Neuron (in vitro differentiated cells): ENCODE results near the gene RFX5.

ENCODE experiments used
- H2AFZ ChIP-seq: one replicate; pipeline ENCODE4 v1.6.1; 2013; ENCODE audit warnings: low read depth, mild to moderate bottlenecking, inconsistent platforms, low read length, moderate library complexity
- H3K27me3 ChIP-seq: one replicate; pipeline ENCODE4 v1.6.1; 2013; ENCODE audit warnings: low read length; ENCODE audit not compliant: insufficient read depth
- H3K36me3 ChIP-seq: one replicate; pipeline ENCODE4 v1.6.1; 2013; ENCODE audit warnings: low read length; ENCODE audit not compliant: insufficient read depth
- H3K4me1 ChIP-seq: one replicate; pipeline ENCODE4 v1.6.1; 2013; ENCODE audit warnings: low read length; ENCODE audit not compliant: insufficient read depth
- H3K4me3 ChIP-seq: 2 replicates; pipeline ENCODE4 v1.5.1; 2013; ENCODE audit warnings: mild to moderate bottlenecking, low read length, moderate library complexity
- H3K9me3 ChIP-seq: one replicate; pipeline ENCODE4 v1.6.1; 2013; ENCODE audit warnings: low read length

RFX5 gene

DNA sequence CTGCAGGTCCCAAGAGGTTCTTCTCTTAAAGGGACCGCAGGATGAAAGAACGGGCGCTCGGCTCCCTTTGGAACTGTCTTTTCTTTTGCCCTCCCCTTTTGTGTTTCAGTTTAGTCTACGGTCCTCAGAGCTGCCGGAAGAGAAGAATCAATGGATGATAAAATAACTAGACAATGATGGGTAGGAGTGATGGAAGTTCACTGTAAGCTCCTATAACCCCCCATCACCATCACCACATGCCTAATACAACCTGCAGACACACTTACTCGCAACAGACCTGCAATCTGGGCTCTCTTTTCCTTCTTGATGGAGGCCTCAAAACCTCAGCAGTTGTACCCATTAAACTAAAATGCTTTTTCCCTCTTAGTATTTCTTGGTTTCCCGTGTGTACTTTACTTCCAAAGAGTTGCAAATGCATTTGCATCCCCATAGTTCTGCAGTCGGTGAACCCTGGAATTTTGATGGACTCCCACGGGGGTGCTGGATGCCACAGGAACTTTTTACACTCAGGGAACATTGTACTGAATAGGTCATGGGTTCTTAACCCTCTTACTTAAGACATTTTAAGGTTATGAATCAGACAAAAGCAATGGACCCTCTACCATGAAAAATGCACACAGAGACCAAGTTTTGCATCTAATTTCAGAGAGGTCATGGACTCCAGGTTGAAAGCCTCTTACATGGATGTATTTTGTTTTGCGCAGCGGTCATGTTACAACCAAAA is 633 bp upstream of the RFX5 start:
- peak overlapping the region; percentile 92 for H3K4me3 ChIP-seq
- H3K36me3 ChIP-seq, result peaks cover 24% of the 10 kb centered on the region
- H3K27me3 ChIP-seq, result no peaks in the 10 kb centered on the region
- peaks cover 2% of the 10 kb centered on the region for H3K9me3 ChIP-seq
- H3K4me1 ChIP-seq, result peaks cover 26% of the 10 kb centered on the region
- H2AFZ ChIP-seq, result no peak overlapping the region

DNA sequence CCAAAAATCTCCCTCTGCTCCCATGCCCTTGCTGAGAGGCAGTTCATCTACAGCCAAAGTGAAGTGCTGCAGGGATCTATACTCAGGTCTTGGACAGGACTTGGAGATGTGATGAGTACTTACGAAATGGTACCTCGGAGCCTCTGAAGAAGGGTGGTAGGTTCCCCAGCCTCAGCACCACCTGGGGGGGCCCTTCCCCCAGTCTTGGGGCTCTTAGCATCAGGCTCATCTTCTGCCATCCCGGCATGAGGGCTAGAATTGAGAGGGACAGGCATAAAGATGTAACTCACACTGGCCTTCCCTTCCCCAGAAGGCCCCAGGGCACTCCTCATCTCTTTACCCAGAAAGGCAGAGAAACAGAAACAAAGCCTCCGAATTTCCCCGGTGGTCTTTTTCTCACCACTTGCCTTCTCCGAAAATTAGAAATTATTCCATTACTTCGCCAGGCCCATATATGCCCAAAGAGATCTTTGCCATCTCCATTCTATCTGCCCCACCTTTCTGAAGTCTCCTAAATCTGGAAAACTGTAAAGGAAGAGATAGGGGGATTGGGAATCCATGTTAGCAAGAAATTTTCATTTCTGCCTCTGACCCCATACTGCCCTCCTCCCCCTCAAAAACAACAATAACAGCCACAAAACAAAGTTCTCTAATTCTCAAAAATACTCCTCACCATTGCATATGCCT is 827 bp downstream of the RFX5 start:
- Histone ChIP-seq H3K27me3 (no peaks in the 10 kb centered on the region), H2AFZ (peak overlapping the region; percentile 62), H3K4me1 (peaks cover 34% of the 10 kb centered on the region)

DNA sequence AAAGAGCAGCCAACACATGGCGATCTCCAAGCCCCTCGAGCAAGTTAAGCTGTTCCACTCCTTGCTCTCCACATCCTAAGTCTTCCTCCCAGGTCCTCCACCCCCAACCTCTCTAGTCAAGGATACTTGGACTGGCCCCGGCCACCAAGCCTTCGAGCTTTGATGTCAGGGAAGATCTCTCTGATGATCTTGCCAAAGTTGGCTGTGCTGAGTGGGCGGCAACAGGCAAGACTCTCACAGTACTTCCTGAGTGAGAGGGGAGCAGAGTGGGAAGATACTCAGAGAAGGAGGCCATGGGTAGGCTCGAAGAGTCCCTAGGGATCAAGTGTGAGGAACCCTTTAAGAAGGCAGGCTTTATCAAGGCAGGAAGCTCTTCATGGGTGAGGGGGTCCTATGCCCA is 2.8 kb downstream of the RFX5 start:
- H3K4me3 ChIP-seq, result no peak overlapping the region
- no peaks in the 10 kb centered on the region for H3K27me3 ChIP-seq
- peaks cover 31% of the 10 kb centered on the region for H3K36me3 ChIP-seq
- no peak overlapping the region for H2AFZ ChIP-seq
- H3K4me1 ChIP-seq, result peaks cover 36% of the 10 kb centered on the region
- no peaks in the 10 kb centered on the region for H3K9me3 ChIP-seq

More for the DNA sequence above, 827 bp downstream of the RFX5 start:
- no peaks in the 10 kb centered on the region for H3K9me3 ChIP-seq
- peaks cover 31% of the 10 kb centered on the region for H3K36me3 ChIP-seq
- peak overlapping the region; percentile 92 for H3K4me3 ChIP-seq

DNA sequence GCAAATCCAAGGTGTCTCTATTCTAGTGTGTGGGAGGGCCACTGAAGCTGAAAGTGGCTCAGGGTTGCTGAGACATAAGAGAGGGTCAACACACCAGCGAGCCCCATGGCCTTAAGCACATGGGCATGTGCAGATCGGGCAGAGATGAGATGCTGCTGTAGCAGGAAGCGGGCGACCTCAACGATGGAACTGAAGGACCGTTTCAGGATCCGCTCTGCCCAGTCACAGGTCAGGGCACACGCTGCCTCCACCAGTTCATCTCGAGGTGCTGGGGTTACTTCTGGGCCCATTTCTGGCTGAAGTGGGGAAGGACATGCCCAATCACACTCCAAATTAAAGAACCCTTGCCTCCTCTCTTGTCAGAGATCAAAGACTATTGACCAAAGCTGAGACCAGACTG is 3.5 kb downstream of the RFX5 start:
- H3K27me3 ChIP-seq, result no peaks in the 10 kb centered on the region
- H3K9me3 ChIP-seq, result no peaks in the 10 kb centered on the region
- H3K36me3 ChIP-seq, result peaks cover 31% of the 10 kb centered on the region
- no peak overlapping the region for H3K4me3 ChIP-seq
- no peak overlapping the region for H2AFZ ChIP-seq
- peaks cover 36% of the 10 kb centered on the region for H3K4me1 ChIP-seq

DNA sequence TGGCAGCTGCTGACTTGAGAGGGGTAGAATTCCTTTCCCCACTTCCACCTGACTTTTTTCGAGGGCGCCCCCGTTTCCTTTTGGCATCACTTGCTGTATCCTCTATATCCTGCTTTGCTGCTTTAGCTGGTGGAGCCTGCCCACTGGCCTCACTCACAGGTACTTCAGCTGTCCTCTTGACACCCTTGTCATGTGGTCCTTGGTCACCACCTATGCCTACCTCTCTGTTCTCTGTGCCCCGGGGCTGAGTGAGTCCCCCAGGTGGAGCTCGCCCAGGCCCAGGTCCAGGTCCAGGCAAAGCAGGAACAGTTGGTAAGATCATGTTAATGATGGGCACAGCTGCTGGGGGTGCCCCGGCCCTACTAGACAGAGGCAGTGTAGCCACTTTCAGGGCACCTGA is 4.5 kb downstream of the RFX5 start:
- Histone ChIP-seq H3K4me3 (no peak overlapping the region), H2AFZ (no peak overlapping the region), H3K36me3 (peaks cover 31% of the 10 kb centered on the region), H3K4me1 (peaks cover 30% of the 10 kb centered on the region), H3K9me3 (no peaks in the 10 kb centered on the region), H3K27me3 (no peaks in the 10 kb centered on the region)

DNA sequence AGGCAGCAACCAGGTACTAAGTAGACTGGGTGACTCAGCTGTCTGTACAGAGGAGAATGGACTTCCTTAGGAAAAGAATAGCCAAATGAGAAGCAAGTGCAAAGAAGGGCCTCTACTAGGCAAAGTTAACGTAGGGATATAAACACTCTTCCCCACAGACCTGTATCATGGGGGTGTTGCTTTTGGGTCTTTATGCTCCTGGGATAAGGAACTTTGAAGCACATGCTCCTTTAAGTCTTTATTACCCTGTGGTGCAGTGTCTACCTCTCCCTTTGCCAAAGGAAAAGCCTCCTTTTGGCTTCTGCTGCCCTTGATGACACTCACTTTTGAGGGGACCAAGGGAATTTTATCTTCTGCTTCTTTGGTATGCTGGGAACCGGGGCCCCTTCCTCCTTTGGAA is 5.0 kb downstream of the RFX5 start:
- no peak overlapping the region for H2AFZ ChIP-seq
- H3K4me1 ChIP-seq, result peaks cover 29% of the 10 kb centered on the region
- no peaks in the 10 kb centered on the region for H3K9me3 ChIP-seq
- peaks cover 31% of the 10 kb centered on the region for H3K36me3 ChIP-seq
- no peak overlapping the region for H3K4me3 ChIP-seq
- H3K27me3 ChIP-seq, result no peaks in the 10 kb centered on the region

DNA sequence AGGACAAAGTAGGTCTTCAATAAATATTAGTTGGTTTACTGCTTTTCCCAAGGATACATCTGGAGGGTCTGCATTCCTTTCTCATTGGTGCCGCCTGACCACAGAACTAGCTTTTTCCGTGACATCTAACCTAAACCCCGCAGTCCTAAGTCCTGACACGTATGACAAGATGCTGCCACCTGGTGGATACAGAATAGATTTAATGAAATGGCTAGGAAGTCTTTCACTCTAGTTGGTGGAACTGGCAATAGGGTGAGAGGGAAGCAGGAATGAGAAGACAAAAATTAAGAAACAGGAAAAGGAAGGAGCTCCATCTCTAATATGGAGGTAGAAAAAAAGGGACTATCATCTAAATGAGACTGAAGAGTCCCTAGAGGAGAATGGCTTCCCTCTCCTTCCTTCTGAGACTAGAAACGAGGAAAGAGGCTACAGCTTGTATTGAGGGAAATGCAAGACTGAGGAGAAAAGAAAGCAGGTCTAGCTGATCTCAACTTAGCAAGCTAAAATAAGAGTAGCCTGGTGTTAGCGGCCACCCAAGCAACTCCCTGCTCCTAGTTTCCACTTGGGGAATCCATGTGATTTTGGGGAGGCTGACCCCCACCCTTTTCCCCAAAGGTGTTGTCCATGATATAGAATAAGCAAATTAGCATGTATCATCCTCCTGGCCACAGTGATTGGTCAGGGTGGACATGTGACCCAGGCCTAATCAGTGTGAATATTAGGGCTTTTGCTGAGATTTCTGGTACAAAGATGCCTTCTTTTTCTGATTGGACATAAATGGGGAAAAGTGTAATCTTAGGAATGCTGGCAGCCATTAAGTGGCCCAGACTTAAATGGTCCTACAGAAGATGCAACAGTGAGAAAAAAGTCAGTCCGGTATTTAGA is 5.9 kb downstream of the RFX5 start:
- Histone ChIP-seq H3K9me3 (no peaks in the 10 kb centered on the region), H2AFZ (no peak overlapping the region), H3K27me3 (no peaks in the 10 kb centered on the region), H3K4me1 (peaks cover 26% of the 10 kb centered on the region), H3K4me3 (no peak overlapping the region), H3K36me3 (peaks cover 31% of the 10 kb centered on the region)

DNA sequence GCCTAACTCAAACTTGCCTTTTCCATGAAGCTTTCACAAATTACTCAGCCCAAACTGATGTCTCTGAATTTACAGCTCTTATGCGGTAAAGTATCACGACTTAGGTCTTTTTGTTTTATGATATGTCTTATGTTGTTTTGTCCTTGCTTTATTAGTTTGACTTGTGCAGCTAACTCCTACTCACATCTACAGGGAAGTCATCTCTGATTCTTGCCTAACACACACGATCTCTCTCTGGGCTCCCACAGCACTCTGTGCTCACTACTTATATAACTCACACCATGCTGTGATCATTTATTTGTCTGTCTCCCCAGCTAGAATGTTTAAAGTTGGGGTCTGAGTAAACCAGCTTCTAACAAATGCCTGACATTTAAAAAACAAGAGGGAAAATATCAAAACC is 10.5 kb downstream of the RFX5 start:
- Histone ChIP-seq H2AFZ (no peak overlapping the region), H3K27me3 (no peaks in the 10 kb centered on the region), H3K36me3 (no peaks in the 10 kb centered on the region), H3K4me1 (peaks cover 3% of the 10 kb centered on the region), H3K9me3 (no peaks in the 10 kb centered on the region), H3K4me3 (no peak overlapping the region)

DNA sequence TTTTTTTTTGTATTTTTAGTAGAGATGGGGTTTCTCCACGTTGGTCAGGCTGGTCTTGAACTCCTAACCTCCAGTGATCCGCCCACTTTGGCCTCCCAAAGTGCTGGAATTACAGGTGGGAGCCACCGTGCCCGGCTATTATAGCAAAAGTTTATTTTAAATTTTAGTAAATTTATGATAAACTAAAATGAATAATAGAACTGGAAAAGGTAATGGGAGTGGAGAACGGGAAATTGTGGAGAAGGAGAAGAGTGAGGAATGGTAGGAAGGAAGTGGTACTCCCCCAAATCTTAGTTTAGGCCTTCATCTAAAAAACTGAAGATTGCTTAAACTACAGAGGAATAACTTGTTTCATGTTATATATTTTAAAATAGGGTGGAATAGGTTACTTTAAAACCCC is 12.2 kb downstream of the RFX5 start:
- Histone ChIP-seq H3K27me3 (no peaks in the 10 kb centered on the region), H3K36me3 (no peaks in the 10 kb centered on the region), H3K9me3 (no peaks in the 10 kb centered on the region), H3K4me3 (no peak overlapping the region), H3K4me1 (no peaks in the 10 kb centered on the region), H2AFZ (no peak overlapping the region)

DNA sequence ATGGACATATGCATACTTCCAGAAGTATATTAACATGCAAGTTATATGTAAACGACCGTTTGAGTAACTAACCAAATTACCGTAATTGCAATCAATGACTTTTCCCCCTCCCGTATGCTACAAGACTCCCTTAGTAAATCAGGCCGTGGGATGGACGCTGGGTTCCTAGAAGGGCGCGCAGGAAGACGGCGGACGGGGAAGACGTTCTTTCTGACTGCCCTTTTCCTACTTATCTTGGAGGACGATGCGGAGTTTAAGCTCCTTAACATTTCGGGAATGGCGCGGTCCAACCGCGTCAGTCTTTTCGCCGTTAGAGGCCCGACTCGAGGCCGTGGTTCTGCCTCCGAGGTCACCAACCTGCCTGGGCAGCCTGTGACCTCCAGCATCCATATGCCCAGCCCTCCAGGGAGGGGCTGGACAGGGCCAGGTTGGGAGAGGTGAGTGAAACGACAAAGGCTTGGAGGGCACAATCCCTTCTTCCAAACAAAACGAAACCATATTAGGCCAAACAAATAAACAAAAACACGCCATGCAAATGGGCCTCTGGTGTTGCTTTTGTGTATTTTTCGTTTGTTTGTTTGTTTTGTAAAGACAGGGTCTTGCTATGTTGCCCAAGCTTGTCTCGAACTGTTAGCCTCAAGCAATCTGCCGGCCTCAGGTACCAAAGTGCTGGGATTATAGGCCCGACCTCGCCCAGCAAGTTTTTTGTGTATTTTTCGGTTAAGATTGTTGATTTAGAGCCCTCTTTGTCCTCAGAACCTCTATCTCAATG is 19.0 kb downstream of the RFX5 start:
- Histone ChIP-seq H3K36me3 (peaks cover 12% of the 10 kb centered on the region), H3K27me3 (no peaks in the 10 kb centered on the region), H3K9me3 (no peaks in the 10 kb centered on the region), H3K4me1 (peaks cover 18% of the 10 kb centered on the region), H3K4me3 (peak overlapping the region; percentile 99), H2AFZ (peak overlapping the region; percentile 59)

DNA sequence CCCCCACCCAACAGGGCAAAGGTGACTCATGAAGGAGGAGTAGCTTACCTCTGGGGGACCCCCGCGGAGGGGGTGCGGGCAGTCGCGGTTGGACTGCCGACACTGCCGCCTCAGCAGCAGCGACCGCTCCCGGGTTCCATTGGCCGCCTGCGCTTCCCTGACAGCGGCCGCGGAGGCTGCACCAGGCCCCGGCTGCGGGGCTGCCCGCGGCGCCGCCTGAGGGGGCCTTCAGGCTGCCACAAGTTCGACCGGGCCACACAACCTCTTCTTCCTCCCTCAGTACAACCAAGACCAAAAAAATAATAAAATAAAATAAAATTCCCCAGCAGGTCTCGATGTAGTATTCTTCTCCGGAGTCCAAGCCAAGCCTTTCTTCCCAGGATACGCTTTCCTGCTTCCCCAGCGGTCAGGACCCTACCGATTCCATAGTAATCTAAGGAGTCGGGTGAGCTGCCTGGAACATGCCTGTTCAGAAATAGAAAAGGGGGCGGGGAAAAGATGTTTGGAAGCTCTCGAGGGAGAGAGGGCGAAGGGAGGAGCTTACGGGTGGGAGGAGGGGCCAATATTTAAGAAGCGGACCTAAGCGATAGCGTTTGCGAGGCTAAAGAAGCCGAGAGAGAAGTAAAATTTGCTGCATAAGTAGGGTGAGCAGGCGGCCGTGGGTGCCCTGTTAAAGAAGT is 19.7 kb downstream of the RFX5 start, which contains the start of gene PI4KB:
TSS of gene PI4KB (minus strand) at position 194 of the 680 bp plus-strand sequence. CDS start 10,935 bp downstream, outside the sequence.
- H3K4me3 ChIP-seq, result peak within 1 kb of the TSS; percentile 99
- H3K27me3 ChIP-seq, result no peaks in the 10 kb centered on the region
- H3K4me1 ChIP-seq, result peaks cover 18% of the 10 kb centered on the region
- H3K36me3 ChIP-seq, result peaks cover 12% of the 10 kb centered on the region
- H3K9me3 ChIP-seq, result no peaks in the 10 kb centered on the region
- peak within 1 kb of the TSS; percentile 59 for H2AFZ ChIP-seq

DNA sequence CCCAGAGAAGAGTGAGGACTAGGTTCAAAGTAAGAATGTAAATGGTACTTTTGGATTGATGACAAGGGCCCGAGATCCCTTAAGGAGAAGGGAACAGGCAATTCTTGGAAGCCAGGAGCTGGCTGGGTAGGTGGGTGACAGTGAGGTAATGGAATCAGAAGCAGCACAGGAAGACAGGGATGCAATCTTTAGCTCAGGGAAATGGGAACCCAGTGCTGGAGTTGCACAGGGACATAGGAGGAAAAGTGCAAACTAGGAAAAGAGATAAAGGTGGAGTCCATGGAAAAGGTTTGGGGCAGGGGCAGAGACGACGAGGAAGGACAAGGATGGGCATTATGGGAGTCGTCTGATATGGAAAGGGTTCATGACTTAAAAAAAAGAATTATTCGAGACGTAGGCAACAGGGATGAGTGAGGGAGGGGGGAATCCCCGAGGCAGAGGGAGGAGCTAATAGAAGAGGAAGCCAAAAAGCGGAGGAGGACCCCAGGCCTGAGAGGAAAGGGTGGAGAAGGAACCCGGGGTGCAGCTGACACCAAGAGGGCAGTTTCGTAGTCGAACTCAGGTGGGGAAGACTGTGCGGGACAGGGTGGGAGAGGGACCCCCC is 20.3 kb downstream of the RFX5 start:
- Histone ChIP-seq H3K4me1 (peaks cover 18% of the 10 kb centered on the region), H3K36me3 (peaks cover 12% of the 10 kb centered on the region), H3K4me3 (peak overlapping the region; percentile 99), H2AFZ (no peak overlapping the region), H3K9me3 (no peaks in the 10 kb centered on the region), H3K27me3 (no peaks in the 10 kb centered on the region)
